HG03045 (cell line): ENCODE data around the gene GRHPR.
"Not testable (repeated sequence)": the region's sequence is repeated elsewhere in the genome, so short reads cannot be mapped to it uniquely, and the experiment has no call there.

Source experiments
- ATAC-seq: cut with Tn5 transposase; IDR thresholded peaks from one replicate; pipeline ENCODE4 v1.9.1; 2021; ENCODE audit warnings: mild to moderate bottlenecking, moderate library complexity; ENCODE audit not compliant: unreplicated experiment

Gene GRHPR

GRCh38 chr9:37444890-37445289, 22.4 kb downstream of the GRHPR start:
- no peak for ATAC-seq

GRCh38 chr9:37445832-37446231, 23.3 kb downstream of the GRHPR start:
- ATAC-seq: no peak

- no peak for ATAC-seq
Observed at GRCh38 chr9:37446401-37446800, 23.9 kb downstream of the GRHPR start.

- ATAC-seq: no peak
Observed at GRCh38 chr9:37447111-37447510, 24.6 kb downstream of the GRHPR start.

GRCh38 chr9:37449862-37450632, 27.6 kb downstream of the GRHPR start:
- no peak for ATAC-seq

GRCh38 chr9:37451628-37452027, 29.1 kb downstream of the GRHPR start:
- ATAC-seq: no peak

GRCh38 chr9:37452611-37453010, 30.1 kb downstream of the GRHPR start:
- ATAC-seq: no peak

- ATAC-seq: no peak
Observed at GRCh38 chr9:37453827-37454226, 31.3 kb downstream of the GRHPR start.

GRCh38 chr9:37454238-37454637, 31.7 kb downstream of the GRHPR start:
- ATAC-seq: no peak

GRCh38 chr9:37455884-37456647, 33.6 kb downstream of the GRHPR start:
- no peak for ATAC-seq

GRCh38 chr9:37456817-37457216, 34.3 kb downstream of the GRHPR start:
- ATAC-seq: no peak

- no peak for ATAC-seq
Observed at GRCh38 chr9:37464006-37464405, 41.5 kb downstream of the GRHPR start.

- peak; percentile 26 for ATAC-seq
Observed at GRCh38 chr9:37464426-37465248, 42.1 kb downstream of the GRHPR start.

GRCh38 chr9:37465249-37466036, 42.9 kb downstream of the GRHPR start, which contains the start of gene ZBTB5:
Gene ZBTB5, minus strand, starts transcription at chr9:37465450. Its CDS starts 22,899 bp downstream, at chr9:37442551.
- ATAC-seq: peak; percentile 78

GRCh38 chr9:37466037-37466709, 43.7 kb downstream of the GRHPR start:
- peak; percentile 13 for ATAC-seq

- ATAC-seq: not testable (repeated sequence)
Observed at GRCh38 chr9:37467530-37467929, 45.0 kb downstream of the GRHPR start.

- ATAC-seq: no peak
Observed at GRCh38 chr9:37468620-37469019, 46.1 kb downstream of the GRHPR start.

- no peak for ATAC-seq
Observed at GRCh38 chr9:37471942-37472684, 49.6 kb downstream of the GRHPR start.

GRCh38 chr9:37473982-37474381, 51.5 kb downstream of the GRHPR start:
- ATAC-seq: not testable (repeated sequence)
